DMS153 treated with DMSO at 0.1 percent for 48 hours (cell line): ENCODE measurements around the gene FUT7.

Source experiments
- DNase-seq: peaks from one replicate; lab custom pipeline; 2025; ENCODE audit not compliant: unreplicated experiment; lab: John Stamatoyannopoulos, UW

FUT7 gene

DNA sequence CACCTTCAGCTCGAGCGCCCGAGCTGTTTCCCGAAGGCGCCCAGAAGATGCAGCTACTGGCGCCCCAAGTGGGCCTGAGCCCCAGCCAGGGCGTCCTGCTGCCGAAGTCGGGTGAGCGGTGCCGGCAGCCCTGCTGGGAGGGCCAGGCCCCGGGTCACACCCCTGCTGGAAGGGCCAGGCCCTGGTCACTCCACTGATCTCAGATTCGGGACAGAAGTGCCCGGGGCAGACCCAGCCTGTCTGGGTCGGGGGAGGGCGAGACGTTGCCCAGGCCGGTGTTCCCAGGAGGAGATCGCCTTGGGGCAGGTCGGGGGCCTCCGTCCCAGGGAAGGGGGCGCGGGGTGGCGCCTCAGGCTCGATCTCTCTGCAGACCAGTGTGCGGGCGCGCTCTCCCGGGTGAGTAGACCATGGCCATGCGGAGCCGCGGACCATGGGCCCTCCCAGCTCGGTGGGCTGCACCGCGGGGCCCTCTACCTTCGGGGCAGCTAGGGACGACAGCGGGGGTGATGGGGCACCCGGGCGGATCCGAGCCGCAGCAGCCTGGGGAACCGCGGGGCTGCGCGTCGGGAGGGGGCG is 46.8 kb downstream of the FUT7 start:
- no peak for DNase-seq

DNA sequence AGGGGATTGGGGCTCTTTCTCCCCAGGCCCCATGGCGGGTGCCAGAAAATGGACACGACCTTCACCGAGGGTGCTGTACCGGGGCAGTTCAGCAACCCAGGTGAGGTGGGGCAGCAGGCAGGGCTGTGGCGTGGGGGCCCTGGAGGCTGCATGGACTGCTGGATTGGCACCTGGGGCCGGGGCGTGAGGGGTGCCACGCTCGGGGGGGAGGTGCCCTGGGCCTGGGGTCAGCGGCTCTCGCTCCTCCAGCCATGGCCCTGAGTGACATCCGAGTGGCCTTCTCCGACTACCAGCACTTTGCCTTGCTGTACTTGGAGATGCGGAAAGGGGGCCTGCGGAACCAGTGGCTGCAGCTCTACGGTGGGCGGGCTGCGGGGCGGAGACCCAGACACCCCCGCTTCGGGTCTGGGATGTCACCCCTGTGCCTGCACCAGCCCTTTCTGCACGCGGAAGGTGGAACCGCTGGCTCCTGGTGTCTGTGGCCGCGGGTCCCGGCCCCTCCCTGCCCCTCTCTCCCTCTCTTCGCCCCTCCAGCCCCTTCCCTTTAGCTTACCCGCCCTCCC is 47.3 kb downstream of the FUT7 start:
- no peak for DNase-seq

DNA sequence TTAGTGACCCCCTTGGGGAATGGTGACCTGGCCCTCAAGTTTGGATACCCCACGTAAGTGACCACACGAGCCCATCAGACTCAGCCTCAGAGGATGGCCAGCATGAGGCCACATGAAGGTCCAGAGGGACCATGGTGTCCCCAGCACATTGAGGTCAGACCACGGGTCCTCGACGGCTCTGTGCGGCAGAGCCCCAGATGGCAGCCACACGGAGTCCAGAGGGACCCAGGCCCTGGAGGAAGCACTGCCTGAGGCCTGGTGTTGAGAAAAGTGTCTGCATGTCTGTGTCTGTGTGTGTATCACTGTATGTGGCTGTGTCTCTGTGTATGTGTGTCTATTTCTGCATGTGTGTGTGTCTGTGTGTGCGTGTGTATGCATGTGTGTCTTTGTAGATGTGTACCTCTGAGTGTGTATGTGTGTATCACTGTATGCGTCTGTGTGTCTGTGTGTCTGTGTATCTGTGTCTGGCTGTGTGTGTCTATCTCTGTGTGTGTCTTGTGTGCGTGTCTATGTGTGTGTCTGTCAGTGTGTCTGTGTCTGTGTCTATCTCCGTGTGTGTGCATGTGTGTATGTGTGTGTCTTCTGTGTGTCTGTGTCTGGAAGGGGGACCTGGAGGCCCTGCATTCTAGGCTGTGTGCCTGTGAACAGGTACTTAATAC is 48.1 kb downstream of the FUT7 start:
- DNase-seq: no peak

DNA sequence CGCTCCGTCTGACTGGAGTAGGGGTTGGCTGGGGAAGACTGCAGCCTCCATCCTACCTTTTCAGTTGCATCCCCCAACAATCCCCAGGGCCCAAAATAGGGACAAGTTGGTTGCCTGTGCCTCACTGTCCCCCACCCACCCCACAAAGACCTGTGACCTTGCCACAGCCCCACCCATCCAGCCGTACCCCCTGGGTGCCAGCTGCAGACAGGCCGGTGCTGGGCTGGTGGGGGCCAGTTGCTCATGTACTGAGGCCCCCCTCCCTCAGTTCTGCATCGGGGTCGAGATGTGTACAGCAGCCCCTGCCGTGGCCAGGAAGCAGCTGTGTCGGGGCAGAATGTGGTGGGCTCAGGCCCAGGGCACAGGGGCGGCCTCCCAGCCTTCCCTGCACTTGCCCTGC is 48.7 kb downstream of the FUT7 start:
- DNase-seq: no peak

DNA sequence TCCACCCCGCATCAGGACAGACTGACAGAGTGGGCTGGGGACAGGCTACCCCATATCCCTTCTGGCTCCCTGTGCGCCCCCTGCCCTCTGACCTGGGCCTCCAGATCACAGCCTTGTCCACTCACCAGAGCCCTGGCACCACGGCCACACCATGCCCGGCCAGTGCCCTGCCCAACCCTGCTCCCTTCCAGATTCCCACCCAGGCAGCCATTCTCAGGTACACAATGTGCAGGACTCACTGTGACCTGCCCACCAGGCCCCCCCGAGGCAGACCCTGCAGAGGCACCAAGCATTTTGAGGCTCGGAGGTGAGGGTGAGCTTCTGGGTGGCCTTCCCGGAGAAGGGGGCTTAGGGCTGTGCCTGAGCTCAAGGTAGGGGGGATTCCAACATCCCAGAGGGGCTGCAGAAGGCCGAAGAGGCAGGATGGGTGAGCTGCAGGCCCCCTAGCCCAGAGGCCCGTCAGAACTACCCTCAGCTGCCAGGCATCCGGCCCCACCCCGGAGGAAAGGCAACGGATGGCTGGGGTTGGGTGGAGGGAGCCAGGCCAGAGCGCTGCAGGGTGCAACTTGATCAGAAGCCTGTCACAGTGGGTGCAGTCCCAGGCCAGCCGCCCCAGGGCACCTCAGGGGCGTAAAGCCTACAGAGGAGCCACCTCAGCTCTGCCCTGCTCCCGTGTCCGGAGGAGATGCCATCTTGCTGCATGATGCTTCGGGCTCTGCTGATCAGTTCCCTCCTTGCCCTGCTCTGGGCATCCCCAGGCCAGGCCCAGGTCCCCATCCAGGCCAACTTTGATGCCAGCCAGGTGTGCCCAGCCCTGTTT is 49.4 kb downstream of the FUT7 start, which contains the start of gene LCNL1:
Gene LCNL1, plus strand, starts transcription at position 762 of the 820 bp plus-strand sequence. CDS start 594 bp downstream, outside the sequence.
- no peak for DNase-seq

DNA sequence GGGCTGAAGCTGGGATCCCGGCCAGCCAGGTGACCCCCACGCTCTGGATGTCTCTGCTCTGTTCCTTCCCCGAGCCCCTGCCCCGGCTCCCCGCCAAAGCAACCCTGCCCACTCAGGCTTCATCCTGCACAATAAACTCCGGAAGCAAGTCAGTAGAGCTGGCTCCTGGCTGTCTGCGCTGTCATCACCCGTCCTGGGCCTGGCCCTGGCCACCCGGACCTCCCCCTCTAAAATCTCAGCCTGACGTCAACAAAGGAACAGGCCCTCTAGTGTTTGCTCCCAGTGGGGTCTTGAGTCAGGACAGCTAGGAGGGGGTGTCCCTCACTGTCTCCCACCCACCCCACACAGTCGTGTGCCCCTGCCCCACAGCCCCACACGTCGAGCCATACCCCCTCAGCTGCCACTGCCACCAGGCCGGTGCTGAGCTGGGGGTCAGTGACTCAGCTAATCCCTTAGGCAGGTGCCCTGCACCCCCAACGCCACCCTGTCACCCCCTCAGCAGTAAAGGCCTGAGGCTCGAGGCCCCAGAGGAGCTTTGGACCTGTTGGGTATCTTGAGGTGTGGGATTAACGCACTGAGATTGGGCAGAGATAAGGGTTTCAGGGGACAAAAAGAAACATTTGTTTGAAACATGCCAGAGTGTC is 50.2 kb downstream of the FUT7 start:
- no peak for DNase-seq

DNA sequence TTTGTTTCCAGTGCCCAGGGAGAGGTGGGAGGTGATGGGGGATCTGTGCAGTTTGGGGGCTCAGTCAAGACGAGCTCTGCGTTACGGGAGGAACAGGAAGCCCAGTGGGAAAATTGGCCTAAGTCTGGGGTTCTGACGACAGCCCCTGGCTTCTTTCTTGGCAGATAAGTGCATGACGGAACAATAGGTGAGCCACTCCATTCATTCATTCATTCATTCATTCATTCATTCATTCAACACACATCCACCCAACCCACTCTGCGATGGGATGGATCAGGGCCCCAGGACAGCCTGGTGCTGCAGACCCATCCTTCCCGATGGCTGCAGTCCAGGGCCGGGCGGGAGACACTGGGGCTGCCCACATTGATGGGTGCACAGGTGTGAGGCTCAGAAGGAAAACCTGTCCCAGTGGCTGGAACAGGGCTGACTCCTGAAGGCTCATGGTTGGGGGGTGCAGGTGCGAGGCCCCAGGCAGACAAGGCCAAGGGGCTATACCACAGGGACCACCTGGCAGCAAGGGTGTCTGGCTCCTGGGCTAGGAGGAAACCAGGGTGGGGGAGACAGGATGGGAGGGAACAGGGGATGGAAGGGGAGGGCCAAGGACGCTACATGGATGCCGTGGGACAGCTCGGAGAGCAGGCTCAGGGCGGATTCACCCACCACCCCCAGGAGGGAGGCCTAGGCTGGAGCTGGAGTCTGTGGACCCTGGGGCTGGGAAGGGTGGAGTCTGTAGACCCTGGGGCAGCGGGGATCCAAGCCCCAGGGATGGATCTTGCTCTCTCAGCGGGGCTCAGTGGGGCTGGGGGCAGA is 51.0 kb downstream of the FUT7 start:
- DNase-seq: no peak
